ENCODE measurements around the gene SUFU. TPM values are rescaled to one million over a fixed set of nuclear protein-coding genes. Genes with fewer than 3 reads are reported as not detected.

The SUFU gene
- total and polyA plus RNA-seq, 2 of the 13 experiments (the other 11 are each of a cell fraction or from before 2014, with no cell fraction given), result 2.9 to 5.5 TPM

DNA sequence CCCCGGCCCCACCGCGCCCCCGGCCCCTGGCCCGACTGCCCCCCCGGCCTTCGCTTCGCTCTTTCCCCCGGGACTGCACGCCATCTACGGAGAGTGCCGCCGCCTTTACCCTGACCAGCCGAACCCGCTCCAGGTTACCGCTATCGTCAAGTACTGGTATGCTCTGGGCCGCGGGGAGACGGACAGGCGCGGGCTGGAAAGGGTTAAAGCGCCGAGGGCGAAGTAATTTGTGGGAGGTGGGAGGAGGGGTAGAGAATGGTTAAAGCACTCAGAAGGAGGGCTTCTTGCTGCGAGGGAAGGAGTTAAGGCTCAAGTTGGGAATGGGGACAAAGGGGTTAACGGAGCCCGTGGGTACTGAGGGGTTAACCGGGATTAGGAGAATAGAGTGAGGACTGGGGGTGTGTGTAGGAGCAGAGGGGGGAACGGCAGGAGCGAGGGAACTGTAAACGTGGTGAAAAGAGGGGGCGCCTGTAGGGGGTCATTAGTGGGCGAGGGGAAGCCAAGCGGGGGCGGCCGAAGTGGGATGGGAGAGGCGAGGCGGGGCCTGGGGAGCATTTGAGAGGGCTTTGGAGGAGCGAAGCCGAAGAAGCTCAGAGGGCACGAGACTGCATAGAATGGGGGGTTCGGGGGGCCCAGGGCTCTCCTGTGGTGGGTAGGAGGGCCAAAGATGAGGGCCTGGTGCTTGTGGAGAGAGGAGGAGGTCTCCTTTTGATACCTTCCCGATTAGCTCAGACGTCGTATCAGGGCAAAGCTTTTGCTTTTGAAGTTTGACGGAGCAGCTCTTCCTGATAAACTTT lies 605 bp downstream of the SUFU start (continued):
- TF ChIP-seq ZFX (CRISPR knock-in tag; IDR thresholded peaks at IDR 0.05; ENCODE audit: low read depth) (peak; percentile 57; the same call in 1 of the 2 replicates), PHF21A (CRISPR knock-in tag; IDR thresholded peaks at IDR 0.05) (no peak), HNRNPH1 (optimal IDR thresholded peaks at IDR 0.05; ENCODE audit: low read depth, low read length) (no peak), ZNF563 (CRISPR knock-in tag; IDR thresholded peaks at IDR 0.05) (no peak), FLYWCH1 (CRISPR knock-in tag; IDR thresholded peaks at IDR 0.05) (no peak), ZNF281 (CRISPR knock-in tag; IDR thresholded peaks at IDR 0.05; ENCODE audit: borderline replicate concordance) (no peak), MIER3 (CRISPR knock-in tag; IDR thresholded peaks at IDR 0.05; ENCODE audit: borderline replicate concordance) (no peak), ZNF468 (CRISPR knock-in tag; IDR thresholded peaks at IDR 0.05) (no peak), ZNF329 (CRISPR knock-in tag; IDR thresholded peaks at IDR 0.05; ENCODE audit: low read depth) (no peak), TEAD3 (CRISPR knock-in tag; optimal IDR thresholded peaks at IDR 0.05; ENCODE audit: borderline replicate concordance) (no peak), ZNF138 (CRISPR knock-in tag; IDR thresholded peaks at IDR 0.05; ENCODE audit: low read depth) (no peak), JUND (CRISPR knock-in tag; IDR thresholded peaks at IDR 0.05) (no peak), CAMTA2 (CRISPR knock-in tag; IDR thresholded peaks at IDR 0.05; ENCODE audit: borderline replicate concordance) (no peak), ZNF558 (CRISPR knock-in tag; IDR thresholded peaks at IDR 0.05; ENCODE audit: borderline replicate concordance) (no peak), ADNP (CRISPR knock-in tag; IDR thresholded peaks at IDR 0.05) (no peak), MYC (CRISPR knock-in tag; IDR thresholded peaks at IDR 0.05; ENCODE audit: borderline replicate concordance) (no peak; the same call in 1 of the 2 replicates), SKIL (CRISPR knock-in tag; IDR thresholded peaks at IDR 0.05; ENCODE audit: borderline replicate concordance) (no peak), MEF2D (CRISPR knock-in tag; IDR thresholded peaks at IDR 0.05) (no peak), SIN3B (IDR thresholded peaks at IDR 0.05; ENCODE audit: low read length) (no peak), MAFF (IDR thresholded peaks at IDR 0.05; ENCODE audit: low read depth, low read length) (peak; percentile 83)
- TF ChIP-seq, protein P1, sequence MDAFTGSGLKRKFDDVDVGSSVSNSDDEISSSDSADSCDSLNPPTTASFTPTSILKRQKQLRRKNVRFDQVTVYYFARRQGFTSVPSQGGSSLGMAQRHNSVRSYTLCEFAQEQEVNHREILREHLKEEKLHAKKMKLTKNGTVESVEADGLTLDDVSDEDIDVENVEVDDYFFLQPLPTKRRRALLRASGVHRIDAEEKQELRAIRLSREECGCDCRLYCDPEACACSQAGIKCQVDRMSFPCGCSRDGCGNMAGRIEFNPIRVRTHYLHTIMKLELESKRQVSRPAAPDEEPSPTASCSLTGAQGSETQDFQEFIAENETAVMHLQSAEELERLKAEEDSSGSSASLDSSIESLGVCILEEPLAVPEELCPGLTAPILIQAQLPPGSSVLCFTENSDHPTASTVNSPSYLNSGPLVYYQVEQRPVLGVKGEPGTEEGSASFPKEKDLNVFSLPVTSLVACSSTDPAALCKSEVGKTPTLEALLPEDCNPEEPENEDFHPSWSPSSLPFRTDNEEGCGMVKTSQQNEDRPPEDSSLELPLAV (CRISPR knock-in tag; conservative IDR thresholded peaks at IDR 0.05; ENCODE audit: low read depth), result no peak
- TF ChIP-seq, protein P2, sequence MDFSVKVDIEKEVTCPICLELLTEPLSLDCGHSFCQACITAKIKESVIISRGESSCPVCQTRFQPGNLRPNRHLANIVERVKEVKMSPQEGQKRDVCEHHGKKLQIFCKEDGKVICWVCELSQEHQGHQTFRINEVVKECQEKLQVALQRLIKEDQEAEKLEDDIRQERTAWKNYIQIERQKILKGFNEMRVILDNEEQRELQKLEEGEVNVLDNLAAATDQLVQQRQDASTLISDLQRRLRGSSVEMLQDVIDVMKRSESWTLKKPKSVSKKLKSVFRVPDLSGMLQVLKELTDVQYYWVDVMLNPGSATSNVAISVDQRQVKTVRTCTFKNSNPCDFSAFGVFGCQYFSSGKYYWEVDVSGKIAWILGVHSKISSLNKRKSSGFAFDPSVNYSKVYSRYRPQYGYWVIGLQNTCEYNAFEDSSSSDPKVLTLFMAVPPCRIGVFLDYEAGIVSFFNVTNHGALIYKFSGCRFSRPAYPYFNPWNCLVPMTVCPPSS (IDR thresholded peaks at IDR 0.05), result no peak

Data from HepG2 (cell line).